Measurements from ENCODE around the gene TMEM129. TPM values are rescaled to one million over a fixed set of nuclear protein-coding genes. Genes with fewer than 3 reads are reported as not detected.

Gene TMEM129
- total and polyA plus RNA-seq, 2 experiments from 2014 or later = 16.4 to 64.4 TPM

GRCh38 chr4:1735215-1735614, 14.1 kb upstream of the TMEM129 start:
- Histone ChIP-seq H3K9me2 (ENCODE audit: insufficient read depth) (no peaks in the 10 kb centered on the region), H3K79me2 (replicated peaks; ENCODE audit: insufficient read depth) (peaks cover 28% of the 10 kb centered on the region), H3K4me2 (no peak overlapping the region), H3K27ac (ENCODE audit: low read depth) (no peak overlapping the region), H3K4me1 (ENCODE audit: insufficient read depth) (no peaks in the 10 kb centered on the region), H3F3A (replicated peaks; ENCODE audit: low read depth) (0 out of 2 replicates have a peak, but pooled peaks cover 5% of the 10 kb centered on the region), H2AFZ (no peak overlapping the region), H3K4me3 (no peak overlapping the region), H3K36me3 (ENCODE audit: insufficient read depth) (peaks cover 73% of the 10 kb centered on the region), H4K20me1 (replicated peaks; ENCODE audit: insufficient read depth) (peaks cover 7% of the 10 kb centered on the region; the same call in 1 of the 2 replicates), H3K27me3 (ENCODE audit: insufficient read depth) (no peaks in the 10 kb centered on the region)
- DNase-seq (ENCODE audit: low spot score) = no peak
- peaks cover 25% of the 10 kb centered on the region for H3K27me3 Mint-ChIP-seq (ENCODE audit: insufficient read depth, low read depth, poor library complexity)
- TF ChIP-seq ZNF114 (CRISPR knock-in tag; IDR thresholded peaks at IDR 0.05) (no peak), STAT1 (IDR thresholded peaks at IDR 0.05; ENCODE audit: unreplicated experiment) (no peak), EZH2phosphoT487 (IDR thresholded peaks at IDR 0.05; ENCODE audit: unreplicated experiment) (no peak), CREB1 (CRISPR knock-in tag; IDR thresholded peaks at IDR 0.05; ENCODE audit: low read depth) (no peak), CTCF (conservative IDR thresholded peaks at IDR 0.05; ENCODE audit: low read depth in 2 of 2) (no peak), POLR2AphosphoS5 (IDR thresholded peaks at IDR 0.05; ENCODE audit: low read depth) (no peak), ZNF462 (CRISPR knock-in tag; IDR thresholded peaks at IDR 0.05) (no peak), JUNB (IDR thresholded peaks at IDR 0.05; ENCODE audit: unreplicated experiment) (no peak), ETS1 (IDR thresholded peaks at IDR 0.05) (no peak), NANOG (IDR thresholded peaks at IDR 0.05; ENCODE audit: borderline replicate concordance) (no peak), ZNF331 (CRISPR knock-in tag; IDR thresholded peaks at IDR 0.05; ENCODE audit: low read depth) (no peak), EZH2 (IDR thresholded peaks at IDR 0.05; ENCODE audit: low read depth, unreplicated experiment) (no peak), REST (IDR thresholded peaks at IDR 0.05; ENCODE audit: unreplicated experiment) (no peak)
- H3K4me1 Mint-ChIP-seq = no peaks in the 10 kb centered on the region
- ATAC-seq = no peak
- H3K9me3 Mint-ChIP-seq = peaks cover 31% of the 10 kb centered on the region
- no peak overlapping the region for H3K27ac Mint-ChIP-seq
- H3K36me3 Mint-ChIP-seq (ENCODE audit: low read depth) = peaks cover 96% of the 10 kb centered on the region
- no peak overlapping the region for H3K4me3 Mint-ChIP-seq

All from GM23338 (cell line).